GM23248 (cell line): ENCODE measurements around the gene METTL27.

Experiments
- EZH2 ChIP-seq: fragments of 200-600 bp; sonication (generic); IDR thresholded peaks from 2 replicates; pipeline ENCODE4 v1.6.1; 2018; ENCODE audit warnings: antibody characterized with exemption, mild to moderate bottlenecking; ENCODE audit not compliant: insufficient read depth, poor library complexity, severe bottlenecking
- EZH2phosphoT487 ChIP-seq: fragments of 200-600 bp; sonication (generic); IDR thresholded peaks from 2 replicates; pipeline ENCODE4 v1.6.1; 2018; ENCODE audit warnings: antibody characterized with exemption, moderate library complexity, mild to moderate bottlenecking, low read depth; ENCODE audit not compliant: insufficient read depth

GRCh38 chr7:73839743-73840714 lies 2.3 kb downstream of the METTL27 start:
- TF ChIP-seq EZH2phosphoT487 (no peak), EZH2 (no peak)
